Vagina (tissue), 2 donors: ENCODE data around the gene GGA1. TPM values are rescaled to one million over a fixed set of nuclear protein-coding genes. Genes with fewer than 3 reads are reported as not detected.

ENCODE experiments used
- DNase-seq, 2 donors: peaks; one replicate each; pipeline ENCODE4 v3.0.0-alpha.2; 2017; ENCODE audit errors: extremely low spot score in 2 of 2
- H3K27ac ChIP-seq: fragments of 200-600 bp; sonication (generic); one replicate; pipeline ENCODE4 v1.5.1; 2019
- H3K27me3 ChIP-seq: fragments of 200-600 bp; sonication (generic); one replicate; pipeline ENCODE4 v1.5.1; 2019
- H3K36me3 ChIP-seq, 2 donors: fragments of 200-600 bp; sonication (generic); one replicate each; pipeline ENCODE4 v1.5.1; 2017 to 2019
- H3K4me1 ChIP-seq: fragments of 200-600 bp; sonication (generic); one replicate; pipeline ENCODE4 v1.5.1; 2019
- H3K4me3 ChIP-seq, 2 donors: fragments of 200-600 bp; sonication (generic); 1 replicate in 1 of 2; 2 replicates in 1 of 2; pipeline ENCODE4 v1.5.1; 2016 to 2019
- H3K9me3 ChIP-seq: fragments of 200-600 bp; sonication (generic); one replicate; pipeline ENCODE4 v1.5.1; 2019
- POLR2A ChIP-seq, 2 donors: fragments of 450-650 bp; IDR thresholded peaks; one replicate each; pipeline ENCODE4 v1.6.1; 2017; ENCODE audit warnings: antibody characterized with exemption in 2 of 2, mild to moderate bottlenecking in 2 of 2, moderate library complexity in 2 of 2
- POLR2AphosphoS5 ChIP-seq, 2 donors: sonication (generic); formaldehyde crosslinking; IDR thresholded peaks; one replicate each; pipeline ENCODE4 v1.9.0; 2017; ENCODE audit warnings: antibody characterized with exemption in 2 of 2, mild to moderate bottlenecking in 2 of 2, low read depth in 1 of 2; ENCODE audit not compliant: insufficient read depth in 1 of 2
- intact Hi-C: fragments of 100-400 bp; cut with DNase I; formaldehyde crosslinking; loops from one replicate; pipeline ENCODE4 v1.15.1; 2023
- total RNA-seq: library from RNA; depleted of rRNA; stranded (reverse); fragments of >200 nt; gene quantifications from one replicate; pipeline ENCODE4 v1.2.3, GENCODE V29; 2016
- TF ChIP-seq, protein P1 (sequence below), 3 experiments: fragments of 450-650 bp in 2 of 3; fragments of 200-600 bp in 1 of 3; sonication (generic) in 1 of 3; IDR thresholded peaks; one replicate each; pipeline ENCODE4 v1.5.1; 2017 to 2019; ENCODE audit warnings: antibody characterized with exemption in 3 of 3, mild to moderate bottlenecking in 2 of 3, moderate library complexity in 2 of 3

The GGA1 gene
- total RNA-seq, 1 donor from 2014 or later = 45.7 TPM

DNA sequence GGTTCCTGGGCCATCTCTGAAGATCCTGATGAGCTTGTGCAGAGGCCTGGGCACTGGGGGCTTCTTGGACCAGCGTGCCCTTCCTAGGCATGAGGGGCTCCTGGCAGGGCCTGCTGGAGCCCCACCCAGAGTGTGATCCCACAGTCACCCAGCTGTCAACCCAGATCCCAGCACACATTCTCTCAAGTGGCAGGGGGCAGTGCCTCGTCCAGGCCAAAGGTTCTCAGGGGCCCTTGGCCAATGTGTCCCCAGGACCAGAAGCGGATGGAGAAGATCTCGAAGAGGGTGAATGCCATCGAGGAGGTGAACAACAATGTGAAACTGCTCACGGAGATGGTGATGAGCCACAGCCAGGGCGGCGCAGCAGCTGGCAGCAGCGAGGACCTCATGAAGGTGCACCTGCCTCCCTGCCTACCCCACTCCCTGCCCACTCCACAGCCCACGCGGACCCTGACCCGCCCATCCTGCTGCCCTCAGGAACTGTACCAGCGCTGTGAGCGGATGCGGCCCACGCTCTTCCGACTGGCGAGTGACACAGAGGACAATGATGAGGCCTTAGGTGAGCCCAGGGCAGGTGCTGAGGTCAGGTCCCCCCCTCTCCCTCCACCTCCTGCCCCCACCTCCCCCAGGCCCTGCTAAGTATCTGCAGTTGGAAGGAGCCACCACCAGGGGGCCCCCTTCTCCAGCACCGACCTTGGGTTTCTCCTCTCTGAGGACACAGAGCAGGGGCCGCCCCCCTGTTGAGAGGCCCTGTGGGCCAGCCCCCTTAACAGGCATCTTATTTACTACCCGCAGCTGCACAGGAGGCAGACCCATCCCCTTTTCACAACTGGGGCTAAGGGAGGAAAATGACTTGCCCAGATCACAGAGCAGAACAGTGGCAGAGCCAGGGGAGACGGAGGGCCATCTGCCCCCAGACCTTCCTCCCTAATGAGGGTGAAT is 14.7 kb downstream of the GGA1 start:
- H3K27me3 ChIP-seq = no peaks in the 10 kb centered on the region
- intact Hi-C loops = no loop called here
- no peak for DNase-seq
- peaks cover 0 to 6% of the 10 kb centered on the region in 2 donors for H3K36me3 ChIP-seq
- peak overlapping the region; percentile 60 for H3K27ac ChIP-seq
- H3K9me3 ChIP-seq = no peaks in the 10 kb centered on the region
- peaks cover 39% of the 10 kb centered on the region for H3K4me1 ChIP-seq
- H3K4me3 ChIP-seq = no peak overlapping the region
- TF ChIP-seq POLR2A (IDR thresholded peaks at IDR 0.05) = no peak
- TF ChIP-seq POLR2AphosphoS5 (IDR thresholded peaks at IDR 0.05; ENCODE audit: insufficient read depth in 1 of 2, low read depth in 1 of 2) = no peak
- TF ChIP-seq, protein P1, sequence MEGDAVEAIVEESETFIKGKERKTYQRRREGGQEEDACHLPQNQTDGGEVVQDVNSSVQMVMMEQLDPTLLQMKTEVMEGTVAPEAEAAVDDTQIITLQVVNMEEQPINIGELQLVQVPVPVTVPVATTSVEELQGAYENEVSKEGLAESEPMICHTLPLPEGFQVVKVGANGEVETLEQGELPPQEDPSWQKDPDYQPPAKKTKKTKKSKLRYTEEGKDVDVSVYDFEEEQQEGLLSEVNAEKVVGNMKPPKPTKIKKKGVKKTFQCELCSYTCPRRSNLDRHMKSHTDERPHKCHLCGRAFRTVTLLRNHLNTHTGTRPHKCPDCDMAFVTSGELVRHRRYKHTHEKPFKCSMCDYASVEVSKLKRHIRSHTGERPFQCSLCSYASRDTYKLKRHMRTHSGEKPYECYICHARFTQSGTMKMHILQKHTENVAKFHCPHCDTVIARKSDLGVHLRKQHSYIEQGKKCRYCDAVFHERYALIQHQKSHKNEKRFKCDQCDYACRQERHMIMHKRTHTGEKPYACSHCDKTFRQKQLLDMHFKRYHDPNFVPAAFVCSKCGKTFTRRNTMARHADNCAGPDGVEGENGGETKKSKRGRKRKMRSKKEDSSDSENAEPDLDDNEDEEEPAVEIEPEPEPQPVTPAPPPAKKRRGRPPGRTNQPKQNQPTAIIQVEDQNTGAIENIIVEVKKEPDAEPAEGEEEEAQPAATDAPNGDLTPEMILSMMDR (IDR thresholded peaks at IDR 0.05) = peak; percentile 41 to 68 (median 54)

DNA sequence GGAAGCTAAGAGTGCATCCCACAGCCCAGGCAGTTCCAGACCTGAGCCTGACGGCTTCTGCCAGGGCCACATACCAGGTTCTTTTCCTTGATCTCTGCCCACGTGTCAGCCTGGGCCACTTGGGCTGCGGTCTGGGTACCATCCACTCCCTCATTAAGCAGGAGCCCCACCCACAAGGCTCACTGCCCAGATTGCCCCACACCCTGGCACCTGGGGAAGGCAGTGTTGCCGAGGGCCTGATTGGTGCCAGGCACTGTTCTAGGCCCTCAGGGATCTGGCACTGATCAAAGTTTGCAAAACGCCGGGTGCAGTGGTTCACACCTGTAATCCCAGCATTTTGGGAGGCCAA is 15.4 kb downstream of the GGA1 start:
- H3K9me3 ChIP-seq = no peaks in the 10 kb centered on the region
- intact Hi-C loops = no loop called here
- no peak overlapping the region for H3K4me3 ChIP-seq
- TF ChIP-seq POLR2AphosphoS5 (IDR thresholded peaks at IDR 0.05; ENCODE audit: insufficient read depth in 1 of 2, low read depth in 1 of 2) = no peak
- TF ChIP-seq POLR2A (IDR thresholded peaks at IDR 0.05) = no peak
- TF ChIP-seq, protein P1 (IDR thresholded peaks at IDR 0.05) = no peak
- peak overlapping the region; percentile 60 for H3K27ac ChIP-seq
- DNase-seq = no peak
- H3K27me3 ChIP-seq = no peaks in the 10 kb centered on the region
- H3K4me1 ChIP-seq = peaks cover 39% of the 10 kb centered on the region
- H3K36me3 ChIP-seq = peaks cover 0 to 6% of the 10 kb centered on the region in 2 donors

DNA sequence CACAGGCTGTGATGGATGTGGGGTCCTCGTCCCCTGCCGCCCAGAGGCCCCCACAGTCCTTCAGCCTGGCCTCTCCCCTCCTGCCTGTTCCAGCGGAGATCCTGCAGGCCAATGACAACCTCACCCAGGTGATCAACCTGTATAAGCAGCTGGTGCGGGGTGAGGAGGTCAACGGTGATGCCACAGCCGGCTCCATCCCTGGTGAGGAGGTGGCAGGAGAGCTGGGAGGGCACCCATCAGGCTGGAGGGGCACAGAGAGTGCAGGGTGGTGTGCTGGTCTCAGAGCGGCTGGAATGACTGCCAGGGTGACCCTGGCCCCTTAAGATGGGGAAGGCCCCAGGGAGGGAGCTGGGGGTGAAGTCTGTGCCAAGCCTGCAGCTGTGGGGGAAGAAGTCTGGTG is 16.2 kb downstream of the GGA1 start:
- Histone ChIP-seq H3K36me3 (peaks cover 0 to 11% of the 10 kb centered on the region in 2 donors), H3K4me1 (peaks cover 39% of the 10 kb centered on the region), H3K27ac (peak overlapping the region; percentile 48), H3K9me3 (no peaks in the 10 kb centered on the region), H3K27me3 (no peaks in the 10 kb centered on the region), H3K4me3 (no peak overlapping the region)
- DNase-seq = no peak
- intact Hi-C loops = loop anchor here (5.0 kb wide), 1 partner anchor 57 kb away; no protein-coding TSS in a partner anchor
- TF ChIP-seq, protein P1 (IDR thresholded peaks at IDR 0.05) = no peak
- TF ChIP-seq POLR2A (IDR thresholded peaks at IDR 0.05) (no peak), POLR2AphosphoS5 (IDR thresholded peaks at IDR 0.05; ENCODE audit: insufficient read depth in 1 of 2, low read depth in 1 of 2) (no peak)

DNA sequence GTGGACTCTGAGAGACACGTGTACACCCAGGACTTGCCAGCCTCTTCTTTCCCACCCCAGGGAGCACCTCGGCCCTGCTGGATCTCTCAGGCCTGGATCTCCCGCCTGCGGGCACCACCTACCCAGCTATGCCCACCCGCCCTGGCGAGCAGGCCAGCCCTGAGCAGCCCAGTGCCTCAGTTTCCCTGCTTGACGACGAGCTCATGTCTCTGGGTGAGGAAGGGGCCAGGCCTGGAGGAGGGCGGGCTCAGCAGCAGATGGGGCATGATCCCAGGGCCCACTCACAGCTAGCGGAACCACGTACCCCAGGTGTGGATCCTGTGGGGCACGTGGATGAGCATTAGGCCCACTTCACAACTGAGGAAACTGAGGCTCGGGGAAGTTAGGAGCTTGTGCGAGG is 17.1 kb downstream of the GGA1 start:
- TF ChIP-seq POLR2AphosphoS5 (IDR thresholded peaks at IDR 0.05; ENCODE audit: insufficient read depth in 1 of 2, low read depth in 1 of 2) (no peak), POLR2A (IDR thresholded peaks at IDR 0.05) (no peak)
- TF ChIP-seq, protein P1 (IDR thresholded peaks at IDR 0.05) = no peak
- Histone ChIP-seq H3K27ac (peak overlapping the region; percentile 81), H3K27me3 (no peaks in the 10 kb centered on the region), H3K9me3 (no peaks in the 10 kb centered on the region), H3K4me3 (no peak overlapping the region), H3K36me3 (peaks cover 0 to 18% of the 10 kb centered on the region in 2 donors), H3K4me1 (peaks cover 39% of the 10 kb centered on the region)
- no peak for DNase-seq
- intact Hi-C loops = loop anchor here (5.0 kb wide), 1 partner anchor 57 kb away; no protein-coding TSS in a partner anchor

DNA sequence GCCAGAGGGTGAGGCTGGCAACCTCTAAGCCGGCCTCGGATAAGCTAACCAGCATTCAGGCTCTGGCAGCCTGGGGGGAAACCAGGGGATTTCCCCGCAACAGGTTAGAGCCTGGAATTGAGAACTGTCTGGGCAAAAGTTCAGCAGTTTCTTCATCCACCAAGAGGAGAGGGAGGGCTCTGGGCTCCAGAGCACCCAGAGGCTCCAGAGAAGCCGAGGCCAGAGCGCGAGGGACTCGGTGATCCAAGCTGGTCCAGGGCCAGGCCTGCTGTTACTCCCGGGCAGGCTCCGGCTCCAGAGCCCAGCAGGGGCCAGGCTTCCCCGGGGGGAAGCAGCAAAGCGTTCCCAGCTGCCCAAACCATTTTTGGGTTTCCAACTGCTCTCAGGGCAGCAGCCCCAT is 17.5 kb downstream of the GGA1 start:
- Histone ChIP-seq H3K4me1 (peaks cover 39% of the 10 kb centered on the region), H3K4me3 (no peak overlapping the region), H3K9me3 (no peaks in the 10 kb centered on the region), H3K36me3 (peaks cover 0 to 19% of the 10 kb centered on the region in 2 donors), H3K27me3 (no peaks in the 10 kb centered on the region), H3K27ac (peak overlapping the region; percentile 81)
- DNase-seq = no peak
- intact Hi-C loops = loop anchor here (5.0 kb wide), 1 partner anchor 56 kb away; no protein-coding TSS in a partner anchor
- peak; percentile 48 to 81 for TF ChIP-seq POLR2AphosphoS5 (IDR thresholded peaks at IDR 0.05; ENCODE audit: insufficient read depth in 1 of 2, low read depth in 1 of 2)
- TF ChIP-seq, protein P1 (IDR thresholded peaks at IDR 0.05) = no peak
